Measurements from ENCODE around the gene PROKR1.
"Not testable (repeated sequence)": the region's sequence is repeated elsewhere in the genome, so short reads cannot be mapped to it uniquely, and the experiment has no call there.

The PROKR1 gene

GRCh38 chr2:68658266-68658665 lies 14.9 kb downstream of the PROKR1 start:
- DNase-seq (ENCODE audit: low spot score): no peak

- DNase-seq (ENCODE audit: low spot score): no peak
Observed at GRCh38 chr2:68659081-68659480, 15.7 kb downstream of the PROKR1 start.

GRCh38 chr2:68660658-68661057 lies 17.3 kb downstream of the PROKR1 start:
- no peak for DNase-seq (ENCODE audit: low spot score)

GRCh38 chr2:68662466-68662865 lies 19.1 kb downstream of the PROKR1 start:
- no peak for DNase-seq (ENCODE audit: low spot score)

GRCh38 chr2:68663371-68664156 lies 20.2 kb downstream of the PROKR1 start:
- DNase-seq (ENCODE audit: low spot score): no peak

- no peak for DNase-seq (ENCODE audit: low spot score)
Observed at GRCh38 chr2:68667371-68667770, 24.0 kb downstream of the PROKR1 start.

GRCh38 chr2:68669651-68670050 lies 26.3 kb downstream of the PROKR1 start:
- no peak for DNase-seq (ENCODE audit: low spot score)

GRCh38 chr2:68671961-68672360 lies 28.6 kb downstream of the PROKR1 start:
- DNase-seq (ENCODE audit: low spot score): no peak

GRCh38 chr2:68673631-68674030 lies 30.3 kb downstream of the PROKR1 start:
- no peak for DNase-seq (ENCODE audit: low spot score)

GRCh38 chr2:68675470-68675869 lies 32.1 kb downstream of the PROKR1 start:
- DNase-seq (ENCODE audit: low spot score): no peak

- not testable (repeated sequence) for DNase-seq (ENCODE audit: low spot score)
Observed at GRCh38 chr2:68677837-68678236, 34.5 kb downstream of the PROKR1 start.

GRCh38 chr2:68679166-68679916 lies 36.0 kb downstream of the PROKR1 start:
- DNase-seq (ENCODE audit: low spot score): not testable (repeated sequence)

GRCh38 chr2:68679917-68680267 lies 36.5 kb downstream of the PROKR1 start:
- DNase-seq (ENCODE audit: low spot score): not testable (repeated sequence)

- DNase-seq (ENCODE audit: low spot score): no peak
Observed at GRCh38 chr2:68684197-68684596, 40.8 kb downstream of the PROKR1 start.

GRCh38 chr2:68686178-68686577 lies 42.8 kb downstream of the PROKR1 start:
- DNase-seq (ENCODE audit: low spot score): no peak

GRCh38 chr2:68687018-68687417 lies 43.6 kb downstream of the PROKR1 start:
- no peak for DNase-seq (ENCODE audit: low spot score)

- DNase-seq (ENCODE audit: low spot score): no peak
Observed at GRCh38 chr2:68689553-68690537, 46.5 kb downstream of the PROKR1 start.

- DNase-seq (ENCODE audit: low spot score): no peak
Observed at GRCh38 chr2:68690851-68691250, 47.5 kb downstream of the PROKR1 start.

- no peak for DNase-seq (ENCODE audit: low spot score)
Observed at GRCh38 chr2:68692511-68692910, 49.1 kb downstream of the PROKR1 start.

- no peak for DNase-seq (ENCODE audit: low spot score)
Observed at GRCh38 chr2:68693951-68694350, 50.6 kb downstream of the PROKR1 start.

GRCh38 chr2:68695971-68696370 lies 52.6 kb downstream of the PROKR1 start:
- DNase-seq (ENCODE audit: low spot score): no peak

GRCh38 chr2:68696554-68696953 lies 53.2 kb downstream of the PROKR1 start:
- no peak for DNase-seq (ENCODE audit: low spot score)

Measured in AG20443 (cell line).